GM23248 (cell line): ENCODE results near the gene C7orf25.

ENCODE experiments used
- EZH2 ChIP-seq: fragments of 200-600 bp; sonication (generic); IDR thresholded peaks from 2 replicates; pipeline ENCODE4 v1.6.1; 2018; ENCODE audit warnings: antibody characterized with exemption, mild to moderate bottlenecking; ENCODE audit not compliant: insufficient read depth, poor library complexity, severe bottlenecking
- EZH2phosphoT487 ChIP-seq: fragments of 200-600 bp; sonication (generic); IDR thresholded peaks from 2 replicates; pipeline ENCODE4 v1.6.1; 2018; ENCODE audit warnings: antibody characterized with exemption, moderate library complexity, mild to moderate bottlenecking, low read depth; ENCODE audit not compliant: insufficient read depth

- TF ChIP-seq EZH2phosphoT487 = no peak
- no peak for TF ChIP-seq EZH2
Observed at GRCh38 chr7:42924223-42924838, 12.5 kb upstream of the C7orf25 start.
